ENCODE results near the gene SFTPA2.

DNA sequence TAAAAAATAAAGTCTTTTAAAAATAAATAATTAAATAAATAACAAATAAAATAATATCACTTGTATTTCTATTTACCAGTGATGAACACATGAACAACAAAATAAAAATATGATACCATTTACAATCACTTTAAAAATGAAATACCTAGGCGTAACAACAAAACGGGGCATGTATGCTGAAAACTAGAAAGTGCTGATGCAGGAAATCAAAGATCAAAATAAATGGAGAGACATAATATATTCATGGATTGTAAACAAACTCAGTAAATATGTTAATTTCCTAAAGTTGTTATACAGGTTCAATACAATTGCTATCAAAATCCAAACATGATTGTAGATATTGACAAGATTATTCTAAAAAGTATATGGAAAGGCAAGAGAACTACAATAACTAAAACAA is 19.2 kb upstream of the SFTPA2 start:
- TF ChIP-seq CREB1 (CRISPR knock-in tag; IDR thresholded peaks at IDR 0.05; ENCODE audit: low read depth), result no peak
- TF ChIP-seq, protein P1, sequence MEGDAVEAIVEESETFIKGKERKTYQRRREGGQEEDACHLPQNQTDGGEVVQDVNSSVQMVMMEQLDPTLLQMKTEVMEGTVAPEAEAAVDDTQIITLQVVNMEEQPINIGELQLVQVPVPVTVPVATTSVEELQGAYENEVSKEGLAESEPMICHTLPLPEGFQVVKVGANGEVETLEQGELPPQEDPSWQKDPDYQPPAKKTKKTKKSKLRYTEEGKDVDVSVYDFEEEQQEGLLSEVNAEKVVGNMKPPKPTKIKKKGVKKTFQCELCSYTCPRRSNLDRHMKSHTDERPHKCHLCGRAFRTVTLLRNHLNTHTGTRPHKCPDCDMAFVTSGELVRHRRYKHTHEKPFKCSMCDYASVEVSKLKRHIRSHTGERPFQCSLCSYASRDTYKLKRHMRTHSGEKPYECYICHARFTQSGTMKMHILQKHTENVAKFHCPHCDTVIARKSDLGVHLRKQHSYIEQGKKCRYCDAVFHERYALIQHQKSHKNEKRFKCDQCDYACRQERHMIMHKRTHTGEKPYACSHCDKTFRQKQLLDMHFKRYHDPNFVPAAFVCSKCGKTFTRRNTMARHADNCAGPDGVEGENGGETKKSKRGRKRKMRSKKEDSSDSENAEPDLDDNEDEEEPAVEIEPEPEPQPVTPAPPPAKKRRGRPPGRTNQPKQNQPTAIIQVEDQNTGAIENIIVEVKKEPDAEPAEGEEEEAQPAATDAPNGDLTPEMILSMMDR (conservative IDR thresholded peaks at IDR 0.05; ENCODE audit: low read depth in 2 of 2), result no peak
- TF ChIP-seq POLR2AphosphoS5 (IDR thresholded peaks at IDR 0.05; ENCODE audit: low read depth), result no peak
- no peak for TF ChIP-seq EZH2 (IDR thresholded peaks at IDR 0.05; ENCODE audit: low read depth, unreplicated experiment)
- TF ChIP-seq, protein P2, sequence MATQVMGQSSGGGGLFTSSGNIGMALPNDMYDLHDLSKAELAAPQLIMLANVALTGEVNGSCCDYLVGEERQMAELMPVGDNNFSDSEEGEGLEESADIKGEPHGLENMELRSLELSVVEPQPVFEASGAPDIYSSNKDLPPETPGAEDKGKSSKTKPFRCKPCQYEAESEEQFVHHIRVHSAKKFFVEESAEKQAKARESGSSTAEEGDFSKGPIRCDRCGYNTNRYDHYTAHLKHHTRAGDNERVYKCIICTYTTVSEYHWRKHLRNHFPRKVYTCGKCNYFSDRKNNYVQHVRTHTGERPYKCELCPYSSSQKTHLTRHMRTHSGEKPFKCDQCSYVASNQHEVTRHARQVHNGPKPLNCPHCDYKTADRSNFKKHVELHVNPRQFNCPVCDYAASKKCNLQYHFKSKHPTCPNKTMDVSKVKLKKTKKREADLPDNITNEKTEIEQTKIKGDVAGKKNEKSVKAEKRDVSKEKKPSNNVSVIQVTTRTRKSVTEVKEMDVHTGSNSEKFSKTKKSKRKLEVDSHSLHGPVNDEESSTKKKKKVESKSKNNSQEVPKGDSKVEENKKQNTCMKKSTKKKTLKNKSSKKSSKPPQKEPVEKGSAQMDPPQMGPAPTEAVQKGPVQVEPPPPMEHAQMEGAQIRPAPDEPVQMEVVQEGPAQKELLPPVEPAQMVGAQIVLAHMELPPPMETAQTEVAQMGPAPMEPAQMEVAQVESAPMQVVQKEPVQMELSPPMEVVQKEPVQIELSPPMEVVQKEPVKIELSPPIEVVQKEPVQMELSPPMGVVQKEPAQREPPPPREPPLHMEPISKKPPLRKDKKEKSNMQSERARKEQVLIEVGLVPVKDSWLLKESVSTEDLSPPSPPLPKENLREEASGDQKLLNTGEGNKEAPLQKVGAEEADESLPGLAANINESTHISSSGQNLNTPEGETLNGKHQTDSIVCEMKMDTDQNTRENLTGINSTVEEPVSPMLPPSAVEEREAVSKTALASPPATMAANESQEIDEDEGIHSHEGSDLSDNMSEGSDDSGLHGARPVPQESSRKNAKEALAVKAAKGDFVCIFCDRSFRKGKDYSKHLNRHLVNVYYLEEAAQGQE (IDR thresholded peaks at IDR 0.05; ENCODE audit: unreplicated experiment), result no peak
- TF ChIP-seq, protein P3, sequence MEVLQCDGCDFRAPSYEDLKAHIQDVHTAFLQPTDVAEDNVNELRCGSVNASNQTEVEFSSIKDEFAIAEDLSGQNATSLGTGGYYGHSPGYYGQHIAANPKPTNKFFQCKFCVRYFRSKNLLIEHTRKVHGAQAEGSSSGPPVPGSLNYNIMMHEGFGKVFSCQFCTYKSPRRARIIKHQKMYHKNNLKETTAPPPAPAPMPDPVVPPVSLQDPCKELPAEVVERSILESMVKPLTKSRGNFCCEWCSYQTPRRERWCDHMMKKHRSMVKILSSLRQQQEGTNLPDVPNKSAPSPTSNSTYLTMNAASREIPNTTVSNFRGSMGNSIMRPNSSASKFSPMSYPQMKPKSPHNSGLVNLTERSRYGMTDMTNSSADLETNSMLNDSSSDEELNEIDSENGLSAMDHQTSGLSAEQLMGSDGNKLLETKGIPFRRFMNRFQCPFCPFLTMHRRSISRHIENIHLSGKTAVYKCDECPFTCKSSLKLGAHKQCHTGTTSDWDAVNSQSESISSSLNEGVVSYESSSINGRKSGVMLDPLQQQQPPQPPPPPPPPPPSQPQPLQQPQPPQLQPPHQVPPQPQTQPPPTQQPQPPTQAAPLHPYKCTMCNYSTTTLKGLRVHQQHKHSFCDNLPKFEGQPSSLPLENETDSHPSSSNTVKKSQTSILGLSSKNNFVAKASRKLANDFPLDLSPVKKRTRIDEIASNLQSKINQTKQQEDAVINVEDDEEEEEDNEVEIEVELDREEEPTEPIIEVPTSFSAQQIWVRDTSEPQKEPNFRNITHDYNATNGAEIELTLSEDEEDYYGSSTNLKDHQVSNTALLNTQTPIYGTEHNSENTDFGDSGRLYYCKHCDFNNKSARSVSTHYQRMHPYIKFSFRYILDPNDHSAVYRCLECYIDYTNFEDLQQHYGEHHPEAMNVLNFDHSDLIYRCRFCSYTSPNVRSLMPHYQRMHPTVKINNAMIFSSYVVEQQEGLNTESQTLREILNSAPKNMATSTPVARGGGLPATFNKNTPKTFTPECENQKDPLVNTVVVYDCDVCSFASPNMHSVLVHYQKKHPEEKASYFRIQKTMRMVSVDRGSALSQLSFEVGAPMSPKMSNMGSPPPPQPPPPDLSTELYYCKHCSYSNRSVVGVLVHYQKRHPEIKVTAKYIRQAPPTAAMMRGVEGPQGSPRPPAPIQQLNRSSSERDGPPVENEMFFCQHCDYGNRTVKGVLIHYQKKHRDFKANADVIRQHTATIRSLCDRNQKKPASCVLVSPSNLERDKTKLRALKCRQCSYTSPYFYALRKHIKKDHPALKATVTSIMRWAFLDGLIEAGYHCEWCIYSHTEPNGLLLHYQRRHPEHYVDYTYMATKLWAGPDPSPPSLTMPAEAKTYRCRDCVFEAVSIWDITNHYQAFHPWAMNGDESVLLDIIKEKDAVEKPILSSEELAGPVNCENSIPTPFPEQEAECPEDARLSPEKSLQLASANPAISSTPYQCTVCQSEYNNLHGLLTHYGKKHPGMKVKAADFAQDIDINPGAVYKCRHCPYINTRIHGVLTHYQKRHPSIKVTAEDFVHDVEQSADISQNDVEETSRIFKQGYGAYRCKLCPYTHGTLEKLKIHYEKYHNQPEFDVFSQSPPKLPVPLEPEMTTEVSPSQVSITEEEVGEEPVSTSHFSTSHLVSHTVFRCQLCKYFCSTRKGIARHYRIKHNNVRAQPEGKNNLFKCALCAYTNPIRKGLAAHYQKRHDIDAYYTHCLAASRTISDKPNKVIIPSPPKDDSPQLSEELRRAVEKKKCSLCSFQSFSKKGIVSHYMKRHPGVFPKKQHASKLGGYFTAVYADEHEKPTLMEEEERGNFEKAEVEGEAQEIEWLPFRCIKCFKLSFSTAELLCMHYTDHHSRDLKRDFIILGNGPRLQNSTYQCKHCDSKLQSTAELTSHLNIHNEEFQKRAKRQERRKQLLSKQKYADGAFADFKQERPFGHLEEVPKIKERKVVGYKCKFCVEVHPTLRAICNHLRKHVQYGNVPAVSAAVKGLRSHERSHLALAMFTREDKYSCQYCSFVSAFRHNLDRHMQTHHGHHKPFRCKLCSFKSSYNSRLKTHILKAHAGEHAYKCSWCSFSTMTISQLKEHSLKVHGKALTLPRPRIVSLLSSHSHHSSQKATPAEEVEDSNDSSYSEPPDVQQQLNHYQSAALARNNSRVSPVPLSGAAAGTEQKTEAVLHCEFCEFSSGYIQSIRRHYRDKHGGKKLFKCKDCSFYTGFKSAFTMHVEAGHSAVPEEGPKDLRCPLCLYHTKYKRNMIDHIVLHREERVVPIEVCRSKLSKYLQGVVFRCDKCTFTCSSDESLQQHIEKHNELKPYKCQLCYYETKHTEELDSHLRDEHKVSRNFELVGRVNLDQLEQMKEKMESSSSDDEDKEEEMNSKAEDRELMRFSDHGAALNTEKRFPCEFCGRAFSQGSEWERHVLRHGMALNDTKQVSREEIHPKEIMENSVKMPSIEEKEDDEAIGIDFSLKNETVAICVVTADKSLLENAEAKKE (CRISPR knock-in tag; IDR thresholded peaks at IDR 0.05), result no peak
- TF ChIP-seq, protein P4, sequence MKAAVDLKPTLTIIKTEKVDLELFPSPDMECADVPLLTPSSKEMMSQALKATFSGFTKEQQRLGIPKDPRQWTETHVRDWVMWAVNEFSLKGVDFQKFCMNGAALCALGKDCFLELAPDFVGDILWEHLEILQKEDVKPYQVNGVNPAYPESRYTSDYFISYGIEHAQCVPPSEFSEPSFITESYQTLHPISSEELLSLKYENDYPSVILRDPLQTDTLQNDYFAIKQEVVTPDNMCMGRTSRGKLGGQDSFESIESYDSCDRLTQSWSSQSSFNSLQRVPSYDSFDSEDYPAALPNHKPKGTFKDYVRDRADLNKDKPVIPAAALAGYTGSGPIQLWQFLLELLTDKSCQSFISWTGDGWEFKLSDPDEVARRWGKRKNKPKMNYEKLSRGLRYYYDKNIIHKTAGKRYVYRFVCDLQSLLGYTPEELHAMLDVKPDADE (IDR thresholded peaks at IDR 0.05), result no peak
- no peak for TF ChIP-seq EZH2phosphoT487 (IDR thresholded peaks at IDR 0.05; ENCODE audit: unreplicated experiment)
- TF ChIP-seq NANOG (IDR thresholded peaks at IDR 0.05; ENCODE audit: borderline replicate concordance), result no peak
- TF ChIP-seq JUNB (IDR thresholded peaks at IDR 0.05; ENCODE audit: unreplicated experiment), result no peak
- TF ChIP-seq ZNF114 (CRISPR knock-in tag; IDR thresholded peaks at IDR 0.05), result no peak
- TF ChIP-seq ZNF331 (CRISPR knock-in tag; IDR thresholded peaks at IDR 0.05; ENCODE audit: low read depth), result no peak
- no peak for TF ChIP-seq STAT1 (IDR thresholded peaks at IDR 0.05; ENCODE audit: unreplicated experiment)

Measured in GM23338 (cell line).